ENCODE measurements around the gene TMEM225B. TPM values are rescaled to one million over a fixed set of nuclear protein-coding genes. Genes with fewer than 3 reads are reported as not detected.
A peak's percentile ranks its signal among the peaks of the same experiment; 100 is the strongest.
"Not testable (repeated sequence)": the region's sequence is repeated elsewhere in the genome, so short reads cannot be mapped to it uniquely, and the experiment has no call there.

The TMEM225B gene
- 0.12 TPM for polyA plus RNA-seq (2012; ENCODE audit: low read depth, missing spikeins)

- FAIRE-seq (no peak), DNase-seq (ENCODE audit: insufficient read length, low spot score) (no peak)
- TF ChIP-seq POLR2AphosphoS5 (IDR thresholded peaks at IDR 0.05; ENCODE audit: low read depth, low read length): no peak
- no peak for TF ChIP-seq TAF1 (IDR thresholded peaks at IDR 0.05; ENCODE audit: low read depth, low read length)
- TF ChIP-seq POLR2A (IDR thresholded peaks at IDR 0.05; ENCODE audit: low read depth, low read length): no peak
Observed at GRCh38 chr7:99597762-99598501, at the start of gene TMEM225B. TSS of gene TMEM225B (plus strand) at chr7:99598267. CDS start at chr7:99604389, 6,122 bp downstream.

GRCh38 chr7:99549545-99549944 is 48.5 kb upstream of the TMEM225B start:
- FAIRE-seq; DNase-seq (ENCODE audit: insufficient read length, low spot score): not testable (repeated sequence)

GRCh38 chr7:99551334-99551733 is 46.7 kb upstream of the TMEM225B start:
- peak; percentile 41 for FAIRE-seq
- no peak for DNase-seq (ENCODE audit: insufficient read length, low spot score)
- TF ChIP-seq SPI1 (IDR thresholded peaks at IDR 0.05; ENCODE audit: low read depth, low read length) (no peak), POU2F2 (IDR thresholded peaks at IDR 0.05; ENCODE audit: low read depth, low read length) (no peak), PAX5 (IDR thresholded peaks at IDR 0.05; ENCODE audit: insufficient read depth, low read length, severe bottlenecking) (no peak), TAF1 (IDR thresholded peaks at IDR 0.05; ENCODE audit: low read depth, low read length) (no peak), POLR2A (IDR thresholded peaks at IDR 0.05; ENCODE audit: low read depth, low read length) (no peak), POLR2AphosphoS5 (IDR thresholded peaks at IDR 0.05; ENCODE audit: low read depth, low read length) (no peak)

- DNase-seq (ENCODE audit: insufficient read length, low spot score) (peak; percentile 88), FAIRE-seq (peak; percentile 96)
- peak; percentile 97 for TF ChIP-seq POLR2AphosphoS5 (IDR thresholded peaks at IDR 0.05; ENCODE audit: low read depth, low read length)
- TF ChIP-seq POU2F2 (IDR thresholded peaks at IDR 0.05; ENCODE audit: low read depth, low read length): peak; percentile 71
- peak; percentile 97 for TF ChIP-seq POLR2A (IDR thresholded peaks at IDR 0.05; ENCODE audit: low read depth, low read length)
- TF ChIP-seq SPI1 (IDR thresholded peaks at IDR 0.05; ENCODE audit: low read depth, low read length): peak; percentile 19; the same call in 1 of the 2 replicates
- TF ChIP-seq PAX5 (IDR thresholded peaks at IDR 0.05; ENCODE audit: insufficient read depth, low read length, severe bottlenecking): no peak
- peak; percentile 87 for TF ChIP-seq TAF1 (IDR thresholded peaks at IDR 0.05; ENCODE audit: low read depth, low read length)
Observed at GRCh38 chr7:99551767-99552463, 46.2 kb upstream of the TMEM225B start, which contains the start of gene FAM200A. TSS of gene FAM200A (minus strand) at chr7:99552114. CDS start at chr7:99548407, 3,707 bp downstream.

GRCh38 chr7:99553039-99553438 is 45.0 kb upstream of the TMEM225B start:
- TF ChIP-seq SPI1 (IDR thresholded peaks at IDR 0.05; ENCODE audit: low read depth, low read length) (no peak), POLR2A (IDR thresholded peaks at IDR 0.05; ENCODE audit: low read depth, low read length) (no peak)
- FAIRE-seq (no peak), DNase-seq (ENCODE audit: insufficient read length, low spot score) (no peak)

- TF ChIP-seq POLR2AphosphoS5 (IDR thresholded peaks at IDR 0.05; ENCODE audit: low read depth, low read length): no peak
- TF ChIP-seq POLR2A (IDR thresholded peaks at IDR 0.05; ENCODE audit: low read depth, low read length): no peak
- TF ChIP-seq TAF1 (IDR thresholded peaks at IDR 0.05; ENCODE audit: low read depth, low read length): no peak
- TF ChIP-seq PAX5 (IDR thresholded peaks at IDR 0.05; ENCODE audit: insufficient read depth, low read length, severe bottlenecking): no peak
- no peak for TF ChIP-seq SPI1 (IDR thresholded peaks at IDR 0.05; ENCODE audit: low read depth, low read length)
- TF ChIP-seq POU2F2 (IDR thresholded peaks at IDR 0.05; ENCODE audit: low read depth, low read length): no peak
- DNase-seq (ENCODE audit: insufficient read length, low spot score) (no peak), FAIRE-seq (no peak)
Observed at GRCh38 chr7:99554939-99555338, 43.1 kb upstream of the TMEM225B start.

GRCh38 chr7:99557196-99557607 is 40.9 kb upstream of the TMEM225B start:
- FAIRE-seq: peak; percentile 48
- TF ChIP-seq POLR2A (IDR thresholded peaks at IDR 0.05; ENCODE audit: low read depth, low read length) (no peak), POU2F2 (IDR thresholded peaks at IDR 0.05; ENCODE audit: low read depth, low read length) (no peak), TAF1 (IDR thresholded peaks at IDR 0.05; ENCODE audit: low read depth, low read length) (no peak), POLR2AphosphoS5 (IDR thresholded peaks at IDR 0.05; ENCODE audit: low read depth, low read length) (no peak), SPI1 (IDR thresholded peaks at IDR 0.05; ENCODE audit: low read depth, low read length) (no peak), PAX5 (IDR thresholded peaks at IDR 0.05; ENCODE audit: insufficient read depth, low read length, severe bottlenecking) (no peak)
- no peak for DNase-seq (ENCODE audit: insufficient read length, low spot score)

GRCh38 chr7:99557940-99558305 is 40.1 kb upstream of the TMEM225B start:
- no peak for TF ChIP-seq POLR2A (IDR thresholded peaks at IDR 0.05; ENCODE audit: low read depth, low read length)
- no peak for TF ChIP-seq TAF1 (IDR thresholded peaks at IDR 0.05; ENCODE audit: low read depth, low read length)
- no peak for TF ChIP-seq PAX5 (IDR thresholded peaks at IDR 0.05; ENCODE audit: insufficient read depth, low read length, severe bottlenecking)
- 0 out of 2 replicates have a peak, but pooled peaks have one; percentile 2 for TF ChIP-seq POU2F2 (IDR thresholded peaks at IDR 0.05; ENCODE audit: low read depth, low read length)
- no peak for TF ChIP-seq SPI1 (IDR thresholded peaks at IDR 0.05; ENCODE audit: low read depth, low read length)
- no peak for TF ChIP-seq POLR2AphosphoS5 (IDR thresholded peaks at IDR 0.05; ENCODE audit: low read depth, low read length)
- DNase-seq (ENCODE audit: insufficient read length, low spot score) (no peak), FAIRE-seq (peak; percentile 88)

GRCh38 chr7:99558306-99559174 is 39.5 kb upstream of the TMEM225B start, which contains the start of gene ZNF655:
TSS of gene ZNF655 (plus strand) at chr7:99558642. CDS start at chr7:99560560, 1,918 bp downstream.
- FAIRE-seq: no peak

More at GRCh38 chr7:99558306-99559174, 39.5 kb upstream of the TMEM225B start, which contains the start of gene ZNF655:
- TF ChIP-seq TAF1 (IDR thresholded peaks at IDR 0.05; ENCODE audit: low read depth, low read length): peak; percentile 75; the same call in 1 of the 2 replicates
- TF ChIP-seq POLR2AphosphoS5 (IDR thresholded peaks at IDR 0.05; ENCODE audit: low read depth, low read length): peak; percentile 96
- peak; percentile 87 for TF ChIP-seq SPI1 (IDR thresholded peaks at IDR 0.05; ENCODE audit: low read depth, low read length)
- no peak for TF ChIP-seq PAX5 (IDR thresholded peaks at IDR 0.05; ENCODE audit: insufficient read depth, low read length, severe bottlenecking)
- TF ChIP-seq POLR2A (IDR thresholded peaks at IDR 0.05; ENCODE audit: low read depth, low read length): peak; percentile 95
- TF ChIP-seq POU2F2 (IDR thresholded peaks at IDR 0.05; ENCODE audit: low read depth, low read length): peak; percentile 29
- DNase-seq (ENCODE audit: insufficient read length, low spot score): peak; percentile 90

Measured in GM12891 (cell line).